Stimulated activated naive B cell treated with anti-CD40 and anti-IgM and Interleukin-4, amounts not matched to agents 10 μg/mL and 1 μg/mL and 100 μg/mL, for 72 hours (primary cell): ENCODE measurements around the gene TBC1D9B.

Experiments
- ATAC-seq, 2 donors: fragments of 150-1000 bp; cut with Tn5 transposase; replicated peaks; 2 replicates each; pipeline ENCODE4 v1.10.0; 2021; ENCODE audit warnings: moderate library complexity in 1 of 2
- DNase-seq: peaks from one replicate; pipeline ENCODE4 v3.0.0; 2021
- H3K27ac Mint-ChIP-seq: one replicate; pipeline ENCODE4 v1.8.0; 2022; ENCODE audit warnings: mild to moderate bottlenecking, mixed read lengths
- H3K27me3 Mint-ChIP-seq, 2 donors: one replicate each; pipeline ENCODE4 v1.8.0; 2022; ENCODE audit warnings: mixed read lengths in 2 of 2
- H3K36me3 Mint-ChIP-seq, 2 donors: one replicate each; pipeline ENCODE4 v1.8.0; 2022; ENCODE audit warnings: mixed read lengths in 2 of 2, mild to moderate bottlenecking in 1 of 2
- H3K4me1 Mint-ChIP-seq, 2 donors: one replicate each; pipeline ENCODE4 v1.8.0; 2022; ENCODE audit warnings: mixed read lengths in 2 of 2, mild to moderate bottlenecking in 1 of 2
- H3K4me3 Mint-ChIP-seq, 2 donors: one replicate each; pipeline ENCODE4 v1.8.0; 2022; ENCODE audit warnings: mild to moderate bottlenecking in 2 of 2, mixed read lengths in 2 of 2, moderate library complexity in 1 of 2
- H3K9me3 Mint-ChIP-seq, 2 donors: one replicate each; pipeline ENCODE4 v1.8.0; 2022; ENCODE audit warnings: mixed read lengths in 2 of 2, mild to moderate bottlenecking in 1 of 2

The TBC1D9B gene

GRCh38 chr5:179907556-179908324, at the start of gene TBC1D9B:
TSS of gene TBC1D9B (minus strand) at chr5:179907897. CDS start at chr5:179907821, 76 bp downstream.
- Mint-ChIP-seq H3K9me3 (no peaks in the 10 kb centered on the region), H3K27ac (peak within 1 kb of the TSS; percentile 93), H3K36me3 (peaks cover 8 to 10% of the 10 kb centered on the region in 2 donors), H3K27me3 (no peaks in the 10 kb centered on the region), H3K4me3 (peak within 1 kb of the TSS; percentile 96), H3K4me1 (peaks cover 8 to 28% of the 10 kb centered on the region in 2 donors)
- peak; percentile 93 to 94 for ATAC-seq
- peak; percentile 57 for DNase-seq

- ATAC-seq: no peak
- H3K4me3 Mint-ChIP-seq: no peak overlapping the region
- H3K4me1 Mint-ChIP-seq: no peaks in the 10 kb centered on the region
Observed at GRCh38 chr5:179955630-179956029, 47.9 kb upstream of the TBC1D9B start.

DNA sequence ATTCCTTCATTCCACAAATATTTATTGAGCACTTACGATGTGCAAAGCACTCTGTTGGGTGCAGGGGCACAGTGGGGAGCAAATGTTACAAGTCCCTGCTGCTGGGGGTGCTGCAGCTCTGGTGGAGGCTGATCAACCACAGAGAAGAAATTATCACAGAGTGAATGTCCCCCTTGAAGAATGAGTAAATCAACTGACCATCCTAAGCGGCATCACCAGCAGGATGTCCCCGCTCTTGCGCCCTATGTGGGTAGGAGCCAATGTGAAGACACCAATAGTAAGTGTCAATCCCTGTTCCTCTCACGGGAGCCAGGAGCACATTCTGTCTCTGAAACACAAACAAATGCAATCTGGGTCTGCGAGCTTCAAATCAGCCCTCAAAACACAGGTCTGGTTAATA, 47.4 kb upstream of the TBC1D9B start:
- H3K4me1 Mint-ChIP-seq: no peaks in the 10 kb centered on the region
- H3K4me3 Mint-ChIP-seq: no peak overlapping the region
- H3K9me3 Mint-ChIP-seq: no peaks in the 10 kb centered on the region
- ATAC-seq: no peak
- no peak for DNase-seq
- no peaks in the 10 kb centered on the region for H3K27me3 Mint-ChIP-seq
- no peak overlapping the region for H3K27ac Mint-ChIP-seq
- H3K36me3 Mint-ChIP-seq: peaks cover 23 to 46% of the 10 kb centered on the region in 2 donors

More at GRCh38 chr5:179955630-179956029, 47.9 kb upstream of the TBC1D9B start:
- no peaks in the 10 kb centered on the region for H3K27me3 Mint-ChIP-seq
- peaks cover 22 to 44% of the 10 kb centered on the region in 2 donors for H3K36me3 Mint-ChIP-seq
- no peaks in the 10 kb centered on the region for H3K9me3 Mint-ChIP-seq
- DNase-seq: no peak
- no peak overlapping the region for H3K27ac Mint-ChIP-seq

GRCh38 chr5:179954434-179954833, 46.7 kb upstream of the TBC1D9B start:
- peaks cover 23 to 46% of the 10 kb centered on the region in 2 donors for H3K36me3 Mint-ChIP-seq
- H3K27me3 Mint-ChIP-seq: no peaks in the 10 kb centered on the region
- no peak overlapping the region for H3K27ac Mint-ChIP-seq
- H3K4me1 Mint-ChIP-seq: no peaks in the 10 kb centered on the region
- ATAC-seq: no peak
- no peak for DNase-seq
- no peaks in the 10 kb centered on the region for H3K9me3 Mint-ChIP-seq
- no peak overlapping the region for H3K4me3 Mint-ChIP-seq

GRCh38 chr5:179953987-179954386, 46.3 kb upstream of the TBC1D9B start:
- H3K27me3 Mint-ChIP-seq: no peaks in the 10 kb centered on the region
- H3K36me3 Mint-ChIP-seq: peaks cover 21 to 43% of the 10 kb centered on the region in 2 donors
- no peak overlapping the region for H3K4me3 Mint-ChIP-seq
- DNase-seq: no peak
- ATAC-seq: no peak
- no peak overlapping the region for H3K27ac Mint-ChIP-seq
- no peaks in the 10 kb centered on the region for H3K4me1 Mint-ChIP-seq
- no peaks in the 10 kb centered on the region for H3K9me3 Mint-ChIP-seq

DNA sequence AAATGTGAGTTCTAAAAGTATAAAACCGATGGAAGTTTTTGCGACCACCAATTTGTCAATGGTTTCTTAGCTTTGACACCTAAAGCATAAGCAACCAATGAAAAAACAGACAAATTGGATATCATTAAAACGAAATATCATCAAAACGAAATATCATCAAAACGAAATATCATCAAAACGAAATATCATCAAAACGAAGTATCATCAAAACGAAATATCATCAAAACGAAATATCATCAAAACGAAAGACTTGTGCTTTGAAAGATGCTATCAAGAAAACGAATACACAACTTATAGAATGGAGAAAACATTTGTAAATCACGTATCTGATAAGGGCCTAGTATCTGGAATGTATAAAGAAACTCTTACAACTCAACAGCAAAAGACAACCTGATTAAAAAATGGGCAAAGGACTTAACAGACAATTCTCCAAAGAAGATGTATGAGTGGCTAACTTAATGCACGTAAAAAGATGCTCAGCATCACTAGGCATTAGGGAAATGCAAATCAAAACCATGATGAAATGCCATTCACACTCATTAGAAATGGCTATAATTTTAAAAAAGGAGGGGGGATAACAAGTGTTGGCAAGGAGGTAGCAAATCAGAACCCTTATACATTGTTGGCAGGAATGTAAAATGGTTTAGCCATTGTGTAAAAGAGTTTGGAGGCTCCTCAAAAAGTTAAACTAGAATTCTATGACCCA, 29.4 kb upstream of the TBC1D9B start:
- peaks cover 2 to 3% of the 10 kb centered on the region in 2 donors for H3K36me3 Mint-ChIP-seq
- ATAC-seq (no peak), DNase-seq (no peak)
- no peak overlapping the region for H3K4me3 Mint-ChIP-seq
- no peaks in the 10 kb centered on the region for H3K4me1 Mint-ChIP-seq
- H3K9me3 Mint-ChIP-seq: no peaks in the 10 kb centered on the region
- no peaks in the 10 kb centered on the region for H3K27me3 Mint-ChIP-seq
- H3K27ac Mint-ChIP-seq: no peak overlapping the region

- no peak overlapping the region for H3K27ac Mint-ChIP-seq
- H3K9me3 Mint-ChIP-seq: no peaks in the 10 kb centered on the region
- no peak for DNase-seq
- no peak overlapping the region for H3K4me3 Mint-ChIP-seq
- H3K36me3 Mint-ChIP-seq: no peaks in the 10 kb centered on the region
- no peak for ATAC-seq
- no peaks in the 10 kb centered on the region for H3K27me3 Mint-ChIP-seq
- H3K4me1 Mint-ChIP-seq: no peaks in the 10 kb centered on the region
Observed at GRCh38 chr5:179930788-179931473, 23.2 kb upstream of the TBC1D9B start.

DNA sequence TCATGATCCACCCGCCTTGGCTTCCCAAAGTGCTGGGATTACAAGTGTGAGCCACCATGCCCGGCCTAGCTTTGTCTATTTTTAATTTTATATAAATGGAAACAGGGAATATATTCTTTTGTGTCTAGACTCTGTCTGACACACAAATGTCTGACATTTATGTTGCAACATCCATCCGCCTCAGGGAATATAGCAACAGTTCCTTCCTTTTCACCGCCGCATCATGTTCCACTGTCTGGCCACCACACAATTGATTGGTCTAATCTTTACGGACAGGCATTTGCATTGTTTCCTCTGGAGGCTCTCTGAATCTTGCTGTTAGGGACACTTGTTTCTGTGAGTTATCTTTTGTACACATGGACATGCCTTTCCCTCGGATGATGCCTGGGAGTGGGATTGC, 20.1 kb upstream of the TBC1D9B start:
- Mint-ChIP-seq H3K27me3 (no peaks in the 10 kb centered on the region), H3K4me1 (peaks cover 2 to 7% of the 10 kb centered on the region in 2 donors), H3K9me3 (peaks cover 0 to 2% of the 10 kb centered on the region in 2 donors), H3K4me3 (no peak overlapping the region), H3K36me3 (peaks cover 0 to 1% of the 10 kb centered on the region in 2 donors), H3K27ac (no peak overlapping the region)
- ATAC-seq: no peak
- no peak for DNase-seq

- ATAC-seq (no peak), DNase-seq (no peak)
- Mint-ChIP-seq H3K4me1 (peaks cover 2 to 7% of the 10 kb centered on the region in 2 donors), H3K27me3 (no peaks in the 10 kb centered on the region), H3K36me3 (peaks cover 0 to 1% of the 10 kb centered on the region in 2 donors), H3K27ac (no peak overlapping the region), H3K4me3 (no peak overlapping the region), H3K9me3 (peaks cover 0 to 2% of the 10 kb centered on the region in 2 donors)
Observed at GRCh38 chr5:179926657-179927056, 19.0 kb upstream of the TBC1D9B start.

- Mint-ChIP-seq H3K27ac (peak overlapping the region; percentile 53), H3K9me3 (peaks cover 0 to 2% of the 10 kb centered on the region in 2 donors), H3K27me3 (no peaks in the 10 kb centered on the region), H3K36me3 (peaks cover 0 to 1% of the 10 kb centered on the region in 2 donors), H3K4me3 (no peak overlapping the region), H3K4me1 (peaks cover 2 to 7% of the 10 kb centered on the region in 2 donors)
- ATAC-seq (peak; percentile 87 to 95), DNase-seq (peak; percentile 24)
Observed at GRCh38 chr5:179923436-179923835, 15.7 kb upstream of the TBC1D9B start.

- Mint-ChIP-seq H3K4me1 (peaks cover 2 to 12% of the 10 kb centered on the region in 2 donors), H3K36me3 (peaks cover 0 to 1% of the 10 kb centered on the region in 2 donors), H3K27ac (no peak overlapping the region), H3K9me3 (peaks cover 0 to 2% of the 10 kb centered on the region in 2 donors), H3K4me3 (no peak overlapping the region), H3K27me3 (peaks cover 7% of the 10 kb centered on the region in 2 donors)
- no peak for DNase-seq
- ATAC-seq: no peak
Observed at GRCh38 chr5:179920175-179920574, 12.5 kb upstream of the TBC1D9B start.

GRCh38 chr5:179919487-179920060, 11.9 kb upstream of the TBC1D9B start:
- Mint-ChIP-seq H3K4me1 (peaks cover 2 to 12% of the 10 kb centered on the region in 2 donors), H3K27ac (peak overlapping the region; percentile 27), H3K4me3 (no peak overlapping the region), H3K9me3 (peaks cover 0 to 2% of the 10 kb centered on the region in 2 donors), H3K36me3 (peaks cover 0 to 1% of the 10 kb centered on the region in 2 donors), H3K27me3 (peaks cover 7% of the 10 kb centered on the region in 2 donors)
- DNase-seq (no peak), ATAC-seq (no peak)

DNA sequence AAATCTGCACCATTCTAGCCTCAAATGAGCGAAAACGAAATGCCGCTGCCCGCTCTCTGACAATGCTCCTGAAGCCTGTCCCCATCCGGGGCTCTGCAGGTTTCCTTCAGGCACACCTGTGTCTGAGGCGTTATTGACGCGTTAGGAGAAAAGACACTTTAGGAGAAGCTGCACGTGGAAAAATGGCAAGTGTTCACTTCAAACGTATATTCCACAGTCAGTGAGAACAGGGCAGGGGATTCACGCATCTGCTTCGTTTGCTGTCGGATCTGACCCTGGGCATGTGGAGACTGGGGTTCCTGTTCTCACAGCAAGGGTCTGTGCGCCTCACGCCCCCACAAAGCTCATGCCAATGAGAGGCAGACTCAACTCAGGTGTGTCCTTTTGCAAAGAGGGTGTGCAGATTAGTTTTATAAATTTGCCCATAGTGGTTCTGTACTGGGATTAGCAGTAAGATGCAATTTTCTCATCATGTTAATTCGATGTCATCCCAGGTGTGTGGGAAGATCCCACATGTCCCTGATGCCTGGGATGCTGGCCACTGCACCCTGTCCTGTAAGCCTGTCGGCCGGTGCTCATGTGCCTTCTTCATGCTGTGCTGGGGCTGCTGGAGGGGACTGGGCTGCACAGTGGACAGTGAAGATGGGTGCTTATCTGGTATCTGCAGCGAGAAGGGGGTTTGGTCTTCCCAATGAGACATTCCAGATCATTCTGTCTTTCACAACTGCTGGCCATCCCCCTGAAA, 11.2 kb upstream of the TBC1D9B start:
- ATAC-seq (no peak), DNase-seq (no peak)
- H3K27me3 Mint-ChIP-seq: peaks cover 7% of the 10 kb centered on the region in 2 donors
- H3K9me3 Mint-ChIP-seq: peaks cover 0 to 2% of the 10 kb centered on the region in 2 donors
- peaks cover 0 to 1% of the 10 kb centered on the region in 2 donors for H3K36me3 Mint-ChIP-seq
- H3K4me3 Mint-ChIP-seq: no peak overlapping the region
- no peak overlapping the region for H3K27ac Mint-ChIP-seq
- peaks cover 4 to 12% of the 10 kb centered on the region in 2 donors for H3K4me1 Mint-ChIP-seq
